WTC11 (cell line): ENCODE results near the gene SLC38A3. TPM values are rescaled to one million over a fixed set of nuclear protein-coding genes. Genes with fewer than 3 reads are reported as not detected.

Experiments
- ATAC-seq: fragments of 200-7000 bp; cut with Tn5 transposase; 2 replicates; pipeline ENCODE4 v1.10.0; 2021; ENCODE audit warnings: mild to moderate bottlenecking, moderate library complexity
- CTCF ChIA-PET: fragments of 300-600 bp; sonication (Branson Sonifier 250); formaldehyde crosslinking; loops from one replicate; lab custom pipeline; 2021; ENCODE audit warnings: antibody characterized with exemption; lab: Charles Lee
- POLR2A ChIA-PET: fragments of 350-600 bp; sonication (Branson Sonifier 250); formaldehyde crosslinking; loops from one replicate; lab custom pipeline; 2021; ENCODE audit warnings: antibody characterized with exemption; lab: Charles Lee
- DNase-seq: peaks from one replicate; pipeline ENCODE4 v3.0.0; 2021; ENCODE audit warnings: low spot score
- H3K27ac Mint-ChIP-seq: 2 replicates; pipeline ENCODE4 v1.8.0; 2021; ENCODE audit warnings: mixed read lengths
- H3K27me3 Mint-ChIP-seq: 2 replicates; pipeline ENCODE4 v1.8.0; 2021; ENCODE audit warnings: low read depth, mild to moderate bottlenecking, moderate library complexity, mixed read lengths
- H3K36me3 Mint-ChIP-seq: 2 replicates; pipeline ENCODE4 v1.8.0; 2021; ENCODE audit warnings: mixed read lengths
- H3K4me1 Mint-ChIP-seq: 2 replicates; pipeline ENCODE4 v1.8.0; 2022; ENCODE audit warnings: mixed read lengths
- H3K4me3 Mint-ChIP-seq: 2 replicates; pipeline ENCODE4 v1.8.0; 2021; ENCODE audit warnings: mild to moderate bottlenecking, moderate library complexity, mixed read lengths
- H3K9me3 Mint-ChIP-seq: 2 replicates; pipeline ENCODE4 v1.8.0; 2021; ENCODE audit warnings: mixed read lengths
- AFF4 ChIP-seq: sonication (generic); formaldehyde crosslinking; IDR thresholded peaks from 2 replicates; pipeline ENCODE4 v1.8.1; 2023; ENCODE audit warnings: mild to moderate bottlenecking, missing genetic modification reagents, borderline replicate concordance
- AR ChIP-seq: fragments of 250-450 bp; sonication (Bioruptor Pico); IDR thresholded peaks from 2 replicates; pipeline ENCODE4 v1.9.0; 2021; ENCODE audit warnings: mild to moderate bottlenecking
- ATF1 ChIP-seq: sonication (generic); formaldehyde crosslinking; IDR thresholded peaks from 2 replicates; pipeline ENCODE4 v1.8.1; 2023; ENCODE audit warnings: mild to moderate bottlenecking, moderate library complexity, missing genetic modification reagents
- ATF3 ChIP-seq: sonication (generic); formaldehyde crosslinking; conservative IDR thresholded peaks from 2 replicates; pipeline ENCODE4 v1.8.1; 2022; ENCODE audit warnings: mild to moderate bottlenecking, missing genetic modification reagents
- ELF4 ChIP-seq: sonication (generic); formaldehyde crosslinking; IDR thresholded peaks from 2 replicates; pipeline ENCODE4 v1.8.1; 2022; ENCODE audit warnings: low read depth, mild to moderate bottlenecking, moderate library complexity, missing genetic modification reagents
- EMX1 ChIP-seq: fragments of 250-450 bp; sonication (Bioruptor Pico); IDR thresholded peaks from 2 replicates; pipeline ENCODE4 v1.8.0; 2021; ENCODE audit warnings: mild to moderate bottlenecking
- FOXJ3 ChIP-seq: sonication (generic); formaldehyde crosslinking; IDR thresholded peaks from 2 replicates; pipeline ENCODE4 v1.9.0; 2021; ENCODE audit warnings: missing genetic modification reagents, mild to moderate bottlenecking, borderline replicate concordance
- FOXP4 ChIP-seq: sonication (generic); formaldehyde crosslinking; IDR thresholded peaks from 2 replicates; pipeline ENCODE4 v1.8.0; 2022; ENCODE audit warnings: mild to moderate bottlenecking, missing genetic modification reagents
- HMGXB4 ChIP-seq: sonication (generic); formaldehyde crosslinking; IDR thresholded peaks from 2 replicates; pipeline ENCODE4 v1.8.1; 2023; ENCODE audit warnings: mild to moderate bottlenecking, moderate library complexity, missing genetic modification reagents
- MAX ChIP-seq: sonication (generic); formaldehyde crosslinking; IDR thresholded peaks from 2 replicates; pipeline ENCODE4 v1.8.0; 2022; ENCODE audit warnings: mild to moderate bottlenecking, missing genetic modification reagents
- NR1H2 ChIP-seq: sonication (generic); formaldehyde crosslinking; IDR thresholded peaks from 2 replicates; pipeline ENCODE4 v1.9.0; 2021; ENCODE audit warnings: mild to moderate bottlenecking, moderate library complexity, missing genetic modification reagents
- RELA ChIP-seq: sonication (generic); formaldehyde crosslinking; IDR thresholded peaks from 2 replicates; pipeline ENCODE4 v1.8.1; 2022; ENCODE audit warnings: missing genetic modification reagents, mild to moderate bottlenecking, borderline replicate concordance
- TCF7 ChIP-seq: sonication (generic); formaldehyde crosslinking; IDR thresholded peaks from 2 replicates; pipeline ENCODE4 v1.8.0; 2022; ENCODE audit warnings: mild to moderate bottlenecking, low read depth, missing genetic modification reagents, moderate library complexity
- TP53 ChIP-seq: sonication (generic); formaldehyde crosslinking; IDR thresholded peaks from 2 replicates; pipeline ENCODE4 v1.8.1; 2023; ENCODE audit warnings: mild to moderate bottlenecking, missing genetic modification reagents
- ZBTB21 ChIP-seq: sonication (generic); formaldehyde crosslinking; IDR thresholded peaks from 2 replicates; pipeline ENCODE4 v1.8.1; 2023; ENCODE audit warnings: mild to moderate bottlenecking, missing genetic modification reagents, borderline replicate concordance
- ZBTB43 ChIP-seq: sonication (generic); formaldehyde crosslinking; IDR thresholded peaks from 2 replicates; pipeline ENCODE4 v1.8.1; 2023; ENCODE audit warnings: mild to moderate bottlenecking, missing genetic modification reagents
- ZNF138 ChIP-seq: sonication (generic); formaldehyde crosslinking; conservative IDR thresholded peaks from 2 replicates; pipeline ENCODE4 v1.8.1; 2022; ENCODE audit warnings: mild to moderate bottlenecking, moderate library complexity, missing genetic modification reagents
- ZNF263 ChIP-seq: sonication (generic); formaldehyde crosslinking; IDR thresholded peaks from 2 replicates; pipeline ENCODE4 v1.8.1; 2022; ENCODE audit warnings: low read depth, mild to moderate bottlenecking, moderate library complexity, missing genetic modification reagents
- ZNF423 ChIP-seq: fragments of 250-450 bp; sonication (Bioruptor Pico); IDR thresholded peaks from 2 replicates; pipeline ENCODE4 v2.1.2; 2022; ENCODE audit warnings: mild to moderate bottlenecking, moderate library complexity
- total RNA-seq: library from RNA; stranded (reverse); gene quantifications from 3 replicates; pipeline ENCODE4 v1.2.3, GENCODE V29; 2021

The SLC38A3 gene
- total RNA-seq, 1 experiment from 2014 or later = 0.90 TPM

- TF ChIP-seq AR (CRISPR knock-in tag) = no peak
- TF ChIP-seq ZBTB43 (CRISPR knock-in tag) = no peak
- no peak for TF ChIP-seq ELF4 (CRISPR knock-in tag)
- no peak for TF ChIP-seq FOXJ3 (CRISPR knock-in tag)
- no peak for TF ChIP-seq NR1H2
- 0 out of 2 replicates have a peak, but pooled peaks have one; percentile 30 for TF ChIP-seq MAX
- peak; percentile 41; the same call in 1 of the 2 replicates for TF ChIP-seq ZBTB21 (CRISPR knock-in tag)
- TF ChIP-seq HMGXB4 (CRISPR knock-in tag) = no peak; the same call in 1 of the 2 replicates
- no peak for TF ChIP-seq TP53 (CRISPR knock-in tag)
- TF ChIP-seq TCF7 (CRISPR knock-in tag) = no peak
- TF ChIP-seq EMX1 (CRISPR knock-in tag) = peak; percentile 50; the same call in 1 of the 2 replicates
- no peak for TF ChIP-seq ZNF138 (CRISPR knock-in tag)
- TF ChIP-seq RELA (CRISPR knock-in tag) = no peak
- TF ChIP-seq ATF1 = no peak
- TF ChIP-seq ATF3 (CRISPR knock-in tag) = no peak
These were observed 55.2 kb downstream of the SLC38A3 start (continued) for GRCh38 chr3:50260027-50260941.

GRCh38 chr3:50260942-50261441 lies 55.9 kb downstream of the SLC38A3 start:
- DNase-seq = no peak
- Mint-ChIP-seq H3K27ac (no peak overlapping the region), H3K4me1 (peaks cover 36% of the 10 kb centered on the region), H3K4me3 (peak overlapping the region; percentile 64), H3K36me3 (peaks cover 16% of the 10 kb centered on the region), H3K9me3 (no peaks in the 10 kb centered on the region), H3K27me3 (no peaks in the 10 kb centered on the region; the same call in 1 of the 2 replicates)
- no peak for ATAC-seq
- CTCF ChIA-PET = interaction anchor here (1.2 to 7.6 kb wide), 8 partner anchors 12 to 68 kb away, joined by 9 to 151 read pairs (median 58); partner anchors contain the start of genes SEMA3B and SLC38A3
- POLR2A ChIA-PET = interaction anchor here (0.6 to 1.0 kb wide), 2 partner anchors 66 to 405 kb away, joined by 3 read pairs; no protein-coding TSS in a partner anchor
- no peak for TF ChIP-seq ZNF423
- TF ChIP-seq FOXP4 (CRISPR knock-in tag) = no peak
- no peak for TF ChIP-seq AFF4 (CRISPR knock-in tag)
- no peak for TF ChIP-seq ZBTB43 (CRISPR knock-in tag)
- TF ChIP-seq ZNF263 (CRISPR knock-in tag) = no peak
